ENCODE data around the gene PDLIM1.

PDLIM1 gene

DNA sequence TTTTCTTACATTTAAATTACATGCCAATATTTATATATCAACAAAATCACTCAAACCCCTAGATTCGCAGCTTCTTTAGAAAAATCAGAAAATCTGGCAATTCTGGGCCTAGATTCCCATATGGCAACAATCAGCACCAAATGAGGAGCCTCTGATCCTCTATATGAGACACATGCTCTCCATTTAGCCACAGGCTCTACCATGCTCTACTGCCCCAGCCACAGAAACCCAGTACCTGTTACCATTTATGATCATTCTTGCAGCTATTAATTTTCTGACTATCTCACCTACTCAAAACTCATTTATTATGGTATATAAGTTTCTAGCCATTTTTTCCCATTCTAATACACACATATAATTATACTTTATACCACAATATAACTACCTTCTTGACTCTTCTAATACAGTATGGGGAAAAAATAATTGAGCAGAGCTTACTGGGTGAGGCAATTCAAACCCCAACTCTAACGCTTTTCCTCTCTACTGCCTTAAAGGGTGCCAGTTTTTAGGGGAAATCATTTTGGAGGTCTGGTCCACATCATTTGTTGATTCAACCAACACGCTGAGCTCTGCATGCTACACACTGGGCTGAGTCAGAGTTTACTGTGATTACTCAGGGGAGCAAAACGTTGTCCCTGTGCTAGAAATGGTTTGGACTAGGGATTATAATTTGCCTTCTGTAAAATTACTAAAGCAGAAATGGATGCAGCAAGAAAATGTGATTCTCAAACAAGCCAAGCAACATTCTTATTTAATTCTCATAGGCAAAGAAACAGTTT is 11.6 kb downstream of the PDLIM1 start:
- Histone ChIP-seq H3K9me3 (ENCODE audit: control insufficient read depth in 2 of 2, low read length in 2 of 2) (no peaks in the 10 kb centered on the region), H3K36me3 (ENCODE audit: control insufficient read depth in 2 of 2, insufficient read depth in 2 of 2, low read length in 2 of 2) (peaks cover 0 to 3% of the 10 kb centered on the region in 2 donors), H3K27me3 (ENCODE audit: control insufficient read depth in 2 of 2, insufficient read depth in 2 of 2, low read length in 2 of 2) (no peaks in the 10 kb centered on the region), H3K27ac (ENCODE audit: low read depth in 2 of 2, low read length in 2 of 2) (peak overlapping the region; percentile 73 to 93), H3K4me3 (ENCODE audit: low read length in 2 of 2) (no peak overlapping the region), H3K4me1 (ENCODE audit: control insufficient read depth in 2 of 2, insufficient read depth in 2 of 2, low read length in 2 of 2) (peaks cover 78 to 81% of the 10 kb centered on the region in 2 donors), H3K9ac (ENCODE audit: low read depth in 1 of 2, low read length in 2 of 2) (peak overlapping the region in 1 of 2 donors; percentile 19)

DNA sequence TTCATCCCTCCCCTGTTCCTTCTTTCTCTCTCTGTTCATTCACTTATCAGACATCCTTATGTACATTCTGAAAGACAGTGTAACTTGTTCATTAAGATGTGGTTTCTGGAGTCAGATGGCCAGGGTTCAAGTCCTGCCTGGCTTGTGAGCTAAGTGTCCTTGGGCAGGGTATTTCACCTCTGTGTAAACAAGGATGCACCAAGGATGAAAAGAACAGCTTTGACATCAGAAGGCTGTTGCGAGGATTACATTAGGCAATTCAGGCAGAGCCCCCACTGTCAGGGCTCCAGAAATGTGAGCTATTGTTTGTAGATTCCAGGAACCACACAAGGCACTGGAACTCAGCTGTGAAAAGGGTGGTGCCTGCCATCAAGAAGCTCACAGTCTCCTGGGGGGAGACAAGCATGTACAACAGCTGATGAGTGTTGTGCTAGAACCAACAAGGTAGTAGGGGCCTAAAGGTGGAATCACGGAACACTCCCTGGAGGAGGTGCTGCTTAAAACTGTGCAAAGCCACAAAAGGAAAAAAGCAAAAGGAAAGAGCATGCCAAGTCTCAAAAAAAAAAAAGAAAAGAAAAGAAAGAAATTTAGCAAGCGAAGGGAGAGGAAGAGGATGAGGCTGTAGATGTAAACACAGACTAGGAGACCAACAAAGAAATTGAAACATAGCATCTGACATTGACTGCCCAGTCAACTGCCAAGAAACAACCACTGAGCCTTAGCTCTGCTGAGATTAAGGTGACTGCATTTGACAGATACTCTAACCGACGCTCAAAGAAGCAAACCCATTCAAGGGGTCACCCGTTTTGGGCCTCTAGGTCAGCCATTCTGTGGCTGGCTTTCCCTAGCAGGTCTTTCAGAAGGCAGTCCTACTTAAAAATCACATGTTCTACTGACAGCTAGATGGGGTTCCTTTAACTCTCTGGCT is 12.5 kb downstream of the PDLIM1 start:
- H3K9ac ChIP-seq (ENCODE audit: low read depth in 1 of 2, low read length in 2 of 2): peak overlapping the region; percentile 20 to 42
- H3K4me3 ChIP-seq (ENCODE audit: low read length in 2 of 2): no peak overlapping the region
- H3K27me3 ChIP-seq (ENCODE audit: control insufficient read depth in 2 of 2, insufficient read depth in 2 of 2, low read length in 2 of 2): no peaks in the 10 kb centered on the region
- peak overlapping the region; percentile 73 to 93 for H3K27ac ChIP-seq (ENCODE audit: low read depth in 2 of 2, low read length in 2 of 2)
- H3K36me3 ChIP-seq (ENCODE audit: control insufficient read depth in 2 of 2, insufficient read depth in 2 of 2, low read length in 2 of 2): peaks cover 0 to 1% of the 10 kb centered on the region in 2 donors
- no peaks in the 10 kb centered on the region for H3K9me3 ChIP-seq (ENCODE audit: control insufficient read depth in 2 of 2, low read length in 2 of 2)
- H3K4me1 ChIP-seq (ENCODE audit: control insufficient read depth in 2 of 2, insufficient read depth in 2 of 2, low read length in 2 of 2): peaks cover 78 to 81% of the 10 kb centered on the region in 2 donors

DNA sequence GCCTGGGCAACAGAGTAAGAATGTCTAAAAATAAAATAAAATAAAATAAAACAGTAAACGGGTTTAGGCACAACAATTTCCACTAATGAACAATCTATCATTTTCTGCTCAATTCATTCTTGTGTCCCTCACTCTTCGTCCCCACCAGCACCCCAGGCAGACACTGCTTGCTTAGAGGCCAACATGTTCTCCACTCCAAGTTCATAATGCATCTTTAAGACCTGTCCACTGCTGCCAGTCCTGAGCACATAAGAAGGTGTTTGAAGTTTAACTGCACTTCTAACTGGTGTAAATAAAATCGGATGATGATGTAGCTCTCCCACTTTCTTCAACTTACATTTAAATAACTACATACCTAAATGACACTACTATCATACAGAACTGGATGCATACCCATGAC is 13.2 kb downstream of the PDLIM1 start:
- Histone ChIP-seq H3K4me3 (ENCODE audit: low read length in 2 of 2) (no peak overlapping the region), H3K9me3 (ENCODE audit: control insufficient read depth in 2 of 2, low read length in 2 of 2) (no peaks in the 10 kb centered on the region), H3K27me3 (ENCODE audit: control insufficient read depth in 2 of 2, insufficient read depth in 2 of 2, low read length in 2 of 2) (no peaks in the 10 kb centered on the region), H3K9ac (ENCODE audit: low read depth in 1 of 2, low read length in 2 of 2) (peak overlapping the region; percentile 20 to 42), H3K4me1 (ENCODE audit: control insufficient read depth in 2 of 2, insufficient read depth in 2 of 2, low read length in 2 of 2) (peaks cover 76 to 83% of the 10 kb centered on the region in 2 donors), H3K27ac (ENCODE audit: low read depth in 2 of 2, low read length in 2 of 2) (peak overlapping the region; percentile 73 to 93), H3K36me3 (ENCODE audit: control insufficient read depth in 2 of 2, insufficient read depth in 2 of 2, low read length in 2 of 2) (no peaks in the 10 kb centered on the region)

DNA sequence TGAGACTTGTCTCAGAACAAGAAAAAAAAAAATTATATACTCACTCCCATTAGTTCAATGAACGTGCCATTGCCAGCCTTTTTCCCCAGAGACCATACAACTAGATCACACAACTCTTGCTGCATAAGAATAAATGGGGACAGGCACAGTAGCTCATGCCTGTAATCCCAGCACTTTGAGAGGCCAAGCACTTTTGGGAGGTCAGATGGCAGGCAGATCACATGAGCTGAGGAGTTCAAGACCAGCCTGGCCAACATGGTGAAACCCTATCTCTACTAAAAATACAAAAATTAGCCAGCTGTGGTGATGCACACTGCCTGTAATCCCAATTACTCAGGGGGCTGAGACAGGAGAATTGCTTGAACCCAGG is 13.6 kb downstream of the PDLIM1 start:
- Histone ChIP-seq H3K27ac (ENCODE audit: low read depth in 2 of 2, low read length in 2 of 2) (peak overlapping the region; percentile 85 to 93), H3K9me3 (ENCODE audit: control insufficient read depth in 2 of 2, low read length in 2 of 2) (no peaks in the 10 kb centered on the region), H3K4me3 (ENCODE audit: low read length in 2 of 2) (no peak overlapping the region), H3K9ac (ENCODE audit: low read depth in 1 of 2, low read length in 2 of 2) (peak overlapping the region; percentile 27 to 41), H3K36me3 (ENCODE audit: control insufficient read depth in 2 of 2, insufficient read depth in 2 of 2, low read length in 2 of 2) (no peaks in the 10 kb centered on the region), H3K27me3 (ENCODE audit: control insufficient read depth in 2 of 2, insufficient read depth in 2 of 2, low read length in 2 of 2) (no peaks in the 10 kb centered on the region), H3K4me1 (ENCODE audit: control insufficient read depth in 2 of 2, insufficient read depth in 2 of 2, low read length in 2 of 2) (peaks cover 73 to 80% of the 10 kb centered on the region in 2 donors)

DNA sequence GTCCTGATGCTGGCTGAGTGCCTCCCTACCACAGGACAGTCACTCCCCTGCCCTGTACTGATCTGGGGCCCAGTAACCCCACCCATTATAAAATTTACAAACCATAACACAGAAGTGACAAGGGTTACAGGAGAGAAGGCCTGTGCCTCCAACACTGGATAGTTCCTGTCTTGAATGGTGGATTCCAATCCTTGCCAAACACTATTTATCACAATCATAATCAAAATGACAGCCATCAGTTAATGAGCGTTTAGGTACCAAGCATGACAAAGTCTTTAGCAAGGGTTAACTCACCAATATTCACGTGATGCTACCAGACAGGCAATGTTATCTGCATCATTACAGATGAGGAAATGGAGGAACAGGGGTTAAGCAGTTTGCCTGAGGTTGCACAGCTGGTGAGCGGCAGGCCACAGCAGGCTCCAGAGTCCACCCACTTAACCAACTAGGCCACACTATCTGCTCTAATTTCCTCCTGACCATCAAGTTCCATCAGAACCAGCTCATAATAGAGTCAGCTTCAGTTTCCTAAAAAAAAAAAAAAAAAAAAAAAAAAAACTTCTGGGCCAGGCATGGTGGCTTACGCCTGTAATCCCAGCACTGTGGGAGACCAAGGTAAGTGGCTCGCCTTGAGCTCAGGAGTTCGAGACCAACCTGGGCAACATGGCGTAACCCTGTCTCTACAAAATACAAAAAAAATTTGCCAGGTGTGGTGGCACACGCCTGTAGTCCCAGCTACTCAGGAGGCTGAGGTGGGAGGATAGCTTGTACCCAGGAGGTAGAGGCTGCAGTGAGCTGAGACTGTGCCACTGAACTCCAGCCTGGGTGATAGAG is 14.2 kb downstream of the PDLIM1 start:
- Histone ChIP-seq H3K27ac (ENCODE audit: low read depth in 2 of 2, low read length in 2 of 2) (peak overlapping the region; percentile 85 to 93), H3K4me3 (ENCODE audit: low read length in 2 of 2) (no peak overlapping the region), H3K4me1 (ENCODE audit: control insufficient read depth in 2 of 2, insufficient read depth in 2 of 2, low read length in 2 of 2) (peaks cover 67 to 74% of the 10 kb centered on the region in 2 donors), H3K27me3 (ENCODE audit: control insufficient read depth in 2 of 2, insufficient read depth in 2 of 2, low read length in 2 of 2) (no peaks in the 10 kb centered on the region), H3K9ac (ENCODE audit: low read depth in 1 of 2, low read length in 2 of 2) (peak overlapping the region; percentile 27 to 41), H3K36me3 (ENCODE audit: control insufficient read depth in 2 of 2, insufficient read depth in 2 of 2, low read length in 2 of 2) (no peaks in the 10 kb centered on the region), H3K9me3 (ENCODE audit: control insufficient read depth in 2 of 2, low read length in 2 of 2) (no peaks in the 10 kb centered on the region)

DNA sequence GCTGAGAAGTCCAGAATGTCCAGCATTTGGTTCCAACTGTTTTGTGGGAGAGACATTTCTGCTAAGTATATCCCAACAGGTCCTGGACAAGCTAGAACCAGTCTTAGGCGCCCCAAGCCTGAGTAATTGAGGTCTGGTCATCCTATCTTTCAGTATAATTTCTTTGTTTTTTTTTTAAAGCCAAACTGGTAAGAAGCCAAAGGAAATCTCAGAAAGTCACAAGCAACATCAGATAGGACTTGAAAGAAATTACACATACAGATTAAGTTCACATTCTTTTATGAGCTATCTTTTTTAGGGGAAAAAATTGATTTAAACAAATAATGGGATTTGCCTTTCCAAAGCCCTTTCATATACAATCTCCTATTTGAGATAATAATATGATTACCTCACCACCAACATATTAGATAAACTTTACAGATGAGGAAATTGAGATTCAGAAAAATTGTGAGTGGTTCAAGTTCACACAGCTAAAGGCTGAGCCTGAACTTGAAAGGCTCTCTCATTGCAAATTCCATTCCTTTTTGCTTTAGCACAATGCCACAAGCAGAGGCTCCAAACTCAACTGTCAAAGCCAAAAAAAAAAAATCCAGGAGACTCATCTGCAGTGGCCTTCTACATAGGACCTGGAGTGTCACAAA is 15.0 kb downstream of the PDLIM1 start:
- Histone ChIP-seq H3K27ac (ENCODE audit: low read depth in 2 of 2, low read length in 2 of 2) (peak overlapping the region; percentile 85 to 93), H3K9me3 (ENCODE audit: control insufficient read depth in 2 of 2, low read length in 2 of 2) (no peaks in the 10 kb centered on the region), H3K36me3 (ENCODE audit: control insufficient read depth in 2 of 2, insufficient read depth in 2 of 2, low read length in 2 of 2) (peaks cover under 1 to 1% of the 10 kb centered on the region in 2 donors), H3K9ac (ENCODE audit: low read depth in 1 of 2, low read length in 2 of 2) (peak overlapping the region; percentile 41 to 44), H3K4me3 (ENCODE audit: low read length in 2 of 2) (peak overlapping the region in 1 of 2 donors; percentile 20), H3K27me3 (ENCODE audit: control insufficient read depth in 2 of 2, insufficient read depth in 2 of 2, low read length in 2 of 2) (no peaks in the 10 kb centered on the region), H3K4me1 (ENCODE audit: control insufficient read depth in 2 of 2, insufficient read depth in 2 of 2, low read length in 2 of 2) (peaks cover 65 to 67% of the 10 kb centered on the region in 2 donors)

DNA sequence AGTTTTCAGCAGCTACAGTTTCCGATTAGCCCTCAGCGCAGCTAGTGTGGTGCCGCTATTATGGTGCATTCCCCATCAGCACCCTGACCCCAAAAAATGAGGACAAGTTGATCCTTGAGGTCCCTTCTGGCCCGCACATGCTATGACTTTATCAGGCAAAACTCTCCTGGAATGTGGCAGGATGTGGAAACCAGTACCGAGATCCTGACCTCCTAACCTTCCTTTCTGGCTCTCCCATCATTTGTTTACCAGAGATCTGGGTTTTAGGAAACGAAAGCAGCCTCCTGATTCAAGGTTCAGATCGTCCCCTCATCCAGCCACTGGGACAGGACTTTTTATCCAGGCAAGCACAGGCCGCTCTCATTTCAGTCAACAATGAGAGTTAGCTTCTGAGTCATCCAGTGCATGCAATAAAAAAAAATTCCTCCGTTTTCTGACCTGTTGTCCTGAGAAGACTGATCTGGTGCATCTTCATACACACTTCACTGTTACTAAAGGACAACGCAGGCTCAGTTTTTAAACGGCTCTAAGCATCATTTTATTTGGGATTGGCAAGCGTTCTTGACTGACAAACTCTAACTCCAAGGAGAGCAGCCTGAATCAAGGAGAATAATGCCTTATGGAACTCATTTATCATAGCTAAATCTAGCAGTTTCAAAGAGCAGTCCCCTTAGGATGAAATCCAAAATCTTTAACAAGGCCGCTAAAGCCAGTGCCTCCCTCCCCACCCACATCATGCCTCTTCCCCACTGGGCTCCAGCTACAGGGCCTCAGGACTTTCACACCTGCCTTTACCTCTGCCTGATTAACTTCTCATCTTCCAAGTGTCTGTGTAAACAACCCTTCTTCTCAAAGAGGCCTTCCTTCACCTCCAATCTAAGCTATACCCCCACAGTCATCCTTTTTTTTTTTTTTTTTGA is 17.1 kb downstream of the PDLIM1 start:
- H3K4me1 ChIP-seq (ENCODE audit: control insufficient read depth in 2 of 2, insufficient read depth in 2 of 2, low read length in 2 of 2): peaks cover 51 to 55% of the 10 kb centered on the region in 2 donors
- H3K4me3 ChIP-seq (ENCODE audit: low read length in 2 of 2): peak overlapping the region in 1 of 2 donors; percentile 35
- peak overlapping the region; percentile 85 to 93 for H3K27ac ChIP-seq (ENCODE audit: low read depth in 2 of 2, low read length in 2 of 2)
- H3K9ac ChIP-seq (ENCODE audit: low read depth in 1 of 2, low read length in 2 of 2): peak overlapping the region in 1 of 2 donors; percentile 51
- no peaks in the 10 kb centered on the region for H3K9me3 ChIP-seq (ENCODE audit: control insufficient read depth in 2 of 2, low read length in 2 of 2)
- peaks cover 14 to 18% of the 10 kb centered on the region in 2 donors for H3K36me3 ChIP-seq (ENCODE audit: control insufficient read depth in 2 of 2, insufficient read depth in 2 of 2, low read length in 2 of 2)
- no peaks in the 10 kb centered on the region for H3K27me3 ChIP-seq (ENCODE audit: control insufficient read depth in 2 of 2, insufficient read depth in 2 of 2, low read length in 2 of 2)

DNA sequence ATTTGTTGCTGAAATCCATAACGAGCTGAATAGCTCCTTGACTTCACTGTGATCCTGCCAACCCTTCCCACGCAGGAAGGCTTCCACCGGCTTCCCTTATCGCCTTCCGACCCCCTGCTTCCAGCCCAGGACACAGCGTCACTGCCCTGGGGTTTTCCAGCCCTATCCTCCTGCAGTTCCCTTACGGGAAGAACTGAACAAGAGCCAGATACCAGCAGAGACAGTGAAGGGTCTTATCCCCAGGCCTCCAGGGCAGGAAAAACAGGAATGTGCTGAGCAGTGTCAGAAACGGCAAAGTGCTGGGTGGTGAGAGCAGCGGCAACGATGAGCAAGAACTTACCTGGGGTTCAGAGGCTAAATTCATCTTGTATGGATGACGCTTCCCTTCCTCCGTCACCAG is 22.4 kb downstream of the PDLIM1 start:
- Histone ChIP-seq H3K27me3 (ENCODE audit: control insufficient read depth in 2 of 2, insufficient read depth in 2 of 2, low read length in 2 of 2) (no peaks in the 10 kb centered on the region), H3K36me3 (ENCODE audit: control insufficient read depth in 2 of 2, insufficient read depth in 2 of 2, low read length in 2 of 2) (peaks cover 20 to 40% of the 10 kb centered on the region in 2 donors), H3K4me1 (ENCODE audit: control insufficient read depth in 2 of 2, insufficient read depth in 2 of 2, low read length in 2 of 2) (peaks cover 24 to 43% of the 10 kb centered on the region in 2 donors), H3K27ac (ENCODE audit: low read depth in 2 of 2, low read length in 2 of 2) (peak overlapping the region; percentile 76 to 86), H3K4me3 (ENCODE audit: low read length in 2 of 2) (no peak overlapping the region), H3K9me3 (ENCODE audit: control insufficient read depth in 2 of 2, low read length in 2 of 2) (no peaks in the 10 kb centered on the region), H3K9ac (ENCODE audit: low read depth in 1 of 2, low read length in 2 of 2) (peak overlapping the region in 1 of 2 donors; percentile 34)

Measured in mucosa of rectum (tissue), 2 donors.